GM18951 (cell line): Measurements from ENCODE around the gene HEY2.

Experiments used
- POLR2A ChIP-seq: IDR thresholded peaks from 4 replicates; pipeline ENCODE4 v1.6.1; 2011; ENCODE audit warnings: mild to moderate bottlenecking; ENCODE audit not compliant: insufficient read length, insufficient read depth; ENCODE audit errors: extremely low read depth
- in situ Hi-C: fragments of 300-500 bp; cut with MboI; formaldehyde crosslinking; loops from one replicate; pipeline ENCODE4 v1.12.0; 2022; ENCODE audit warnings: low sequenced_read_pairs, mixed read lengths, inconsistent platforms; ENCODE audit not compliant: unreplicated experiment

The HEY2 gene

DNA sequence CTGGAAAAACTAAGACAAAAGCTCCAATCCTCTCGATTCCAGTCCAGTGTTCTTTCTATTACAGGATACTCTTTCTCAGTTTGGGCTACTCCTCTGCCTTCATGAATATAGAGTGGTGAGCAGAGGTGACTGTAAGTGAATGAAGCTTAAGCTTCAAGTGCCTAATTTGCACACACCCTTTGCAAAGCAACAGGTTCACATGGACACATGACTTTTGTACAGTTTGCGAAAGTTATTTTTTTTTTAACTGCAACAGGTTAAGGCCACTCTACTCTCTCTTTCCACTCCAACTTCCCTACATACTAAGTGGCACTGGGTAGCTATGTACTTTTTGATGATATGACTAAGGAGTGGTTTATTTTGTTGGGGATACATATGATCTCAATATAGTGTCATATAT lies 19.4 kb upstream of the HEY2 start:
- TF ChIP-seq POLR2A = no peak
- in situ Hi-C loops = no loop called here

DNA sequence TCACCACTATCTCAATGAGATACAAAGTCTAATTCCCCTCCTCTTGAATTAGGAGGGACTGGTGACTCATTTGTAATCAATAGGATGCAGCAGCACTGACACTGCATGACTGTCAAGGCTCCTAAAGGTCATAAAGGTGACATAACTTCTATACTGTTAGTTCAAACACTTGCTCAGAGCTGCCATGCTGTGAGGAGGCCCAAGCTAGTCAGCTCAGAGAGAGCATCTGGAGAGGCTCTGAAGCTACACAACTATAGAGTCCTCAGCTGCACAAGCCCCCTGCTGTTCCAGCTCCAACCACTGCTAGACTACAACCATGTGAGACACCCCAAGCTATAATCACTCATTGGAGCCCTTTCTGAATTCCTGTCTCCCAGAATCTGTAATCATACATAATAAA lies 17.0 kb upstream of the HEY2 start:
- no peak for TF ChIP-seq POLR2A
- in situ Hi-C loops = no loop called here

DNA sequence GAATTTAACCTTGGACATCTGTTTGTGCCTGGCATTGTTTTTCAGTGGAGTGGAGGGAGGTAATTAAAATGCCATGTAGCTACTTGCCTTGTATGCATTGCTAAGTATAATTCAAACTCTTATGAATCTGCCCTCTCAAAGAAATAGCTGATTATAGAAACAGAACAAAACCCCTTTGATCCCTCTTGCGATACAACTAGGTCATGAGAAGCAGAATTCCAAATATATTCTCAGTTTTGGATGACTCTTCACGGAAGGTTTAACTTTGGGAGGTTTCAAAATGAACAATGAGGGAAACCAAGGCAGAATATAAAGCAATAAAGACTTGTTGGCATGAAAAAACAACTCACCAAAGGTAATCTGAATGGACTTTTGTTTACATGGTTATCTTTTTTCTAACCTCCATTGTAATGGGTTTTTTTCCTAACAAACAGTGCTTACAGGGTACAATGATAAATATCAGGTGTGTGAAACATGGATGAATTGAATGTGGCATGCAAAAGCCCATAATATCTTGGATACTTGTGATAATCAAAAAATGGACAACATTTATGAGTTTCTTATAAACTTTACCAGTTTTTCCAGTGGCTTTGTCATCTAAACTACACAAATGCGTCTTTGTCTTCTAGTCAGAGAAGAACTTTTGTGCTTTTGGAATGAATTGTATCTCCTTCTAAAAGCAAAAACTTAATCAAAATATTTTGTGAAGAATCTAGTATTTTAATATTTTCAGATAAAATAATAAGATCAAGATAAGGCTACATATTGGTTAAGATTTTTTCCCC lies 15.7 kb upstream of the HEY2 start:
- TF ChIP-seq POLR2A = no peak
- in situ Hi-C loops = no loop called here

DNA sequence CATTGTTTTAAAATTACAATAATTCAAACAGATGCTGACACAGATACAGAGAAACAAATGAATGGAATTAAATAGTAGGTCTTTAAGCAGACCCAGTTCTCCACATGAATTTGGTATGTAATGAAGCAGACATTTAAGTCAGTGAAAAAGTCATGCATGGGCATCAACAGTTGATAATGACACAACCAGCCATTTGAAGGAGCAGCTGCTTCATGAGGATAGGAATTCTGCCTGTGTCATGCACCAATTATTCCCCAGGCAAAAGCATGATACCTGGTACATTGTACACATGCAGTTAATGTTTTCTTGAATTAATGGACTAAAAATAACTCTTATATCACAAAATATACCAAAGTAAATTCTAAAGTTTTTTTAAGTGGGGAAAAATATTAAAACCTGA lies 11.2 kb upstream of the HEY2 start:
- no peak for TF ChIP-seq POLR2A
- in situ Hi-C loops = no loop called here

DNA sequence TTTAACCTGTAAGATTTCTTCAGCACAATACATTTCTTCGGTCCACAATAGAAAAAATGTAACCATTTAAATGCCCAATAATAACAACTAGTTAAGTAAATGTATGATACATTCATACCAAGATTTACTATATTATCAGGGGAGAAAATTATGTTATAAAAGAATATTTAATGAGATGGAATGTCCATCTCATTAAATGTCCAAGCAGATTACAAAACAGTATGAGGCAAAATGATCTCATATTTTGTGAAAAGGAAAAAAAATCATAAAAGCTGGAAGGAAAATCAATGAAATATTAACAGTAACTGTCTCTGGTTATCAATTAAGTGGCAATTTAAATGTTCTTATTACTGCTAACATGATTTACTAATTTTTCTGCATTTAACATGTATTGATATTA lies 10.1 kb upstream of the HEY2 start:
- in situ Hi-C loops = no loop called here
- TF ChIP-seq POLR2A = no peak

DNA sequence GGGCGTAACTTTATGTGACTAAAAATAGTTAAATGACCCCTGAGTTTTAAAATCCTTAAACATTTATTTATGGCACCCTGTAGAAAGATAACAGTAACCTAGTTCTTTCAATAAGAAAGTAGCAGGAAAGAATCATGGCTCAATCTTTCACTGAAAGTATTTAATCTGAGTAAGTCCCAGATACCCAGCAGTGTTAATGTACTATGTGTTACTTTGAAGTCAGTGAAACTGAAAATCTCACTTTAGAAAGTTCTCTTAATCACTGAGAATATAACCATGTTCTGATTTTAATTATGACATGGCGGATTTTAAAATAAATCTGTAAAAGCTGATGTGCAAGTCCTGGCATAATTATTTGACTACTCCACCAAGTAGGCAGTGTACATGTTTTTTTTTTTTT lies 8.1 kb upstream of the HEY2 start:
- in situ Hi-C loops = no loop called here
- no peak for TF ChIP-seq POLR2A

DNA sequence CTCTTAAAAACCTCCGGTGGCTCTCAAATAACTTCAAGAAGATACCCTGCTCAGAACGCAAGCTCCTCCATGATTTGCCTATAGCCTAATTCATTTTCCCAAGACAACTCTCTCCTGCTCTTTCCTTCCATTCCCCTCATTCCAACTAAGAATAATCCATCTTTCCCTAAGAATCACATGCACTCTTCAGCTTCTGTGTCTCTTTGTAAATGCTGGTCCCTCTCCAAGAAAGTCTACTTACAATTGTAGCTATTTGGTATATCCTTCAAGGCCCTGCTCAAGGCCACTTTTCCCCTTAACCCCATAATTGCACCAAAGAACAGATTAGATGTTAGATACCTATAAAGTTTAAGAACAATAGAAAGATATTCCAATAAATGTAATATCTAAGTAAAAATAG lies 7.4 kb upstream of the HEY2 start:
- in situ Hi-C loops = no loop called here
- TF ChIP-seq POLR2A = no peak

DNA sequence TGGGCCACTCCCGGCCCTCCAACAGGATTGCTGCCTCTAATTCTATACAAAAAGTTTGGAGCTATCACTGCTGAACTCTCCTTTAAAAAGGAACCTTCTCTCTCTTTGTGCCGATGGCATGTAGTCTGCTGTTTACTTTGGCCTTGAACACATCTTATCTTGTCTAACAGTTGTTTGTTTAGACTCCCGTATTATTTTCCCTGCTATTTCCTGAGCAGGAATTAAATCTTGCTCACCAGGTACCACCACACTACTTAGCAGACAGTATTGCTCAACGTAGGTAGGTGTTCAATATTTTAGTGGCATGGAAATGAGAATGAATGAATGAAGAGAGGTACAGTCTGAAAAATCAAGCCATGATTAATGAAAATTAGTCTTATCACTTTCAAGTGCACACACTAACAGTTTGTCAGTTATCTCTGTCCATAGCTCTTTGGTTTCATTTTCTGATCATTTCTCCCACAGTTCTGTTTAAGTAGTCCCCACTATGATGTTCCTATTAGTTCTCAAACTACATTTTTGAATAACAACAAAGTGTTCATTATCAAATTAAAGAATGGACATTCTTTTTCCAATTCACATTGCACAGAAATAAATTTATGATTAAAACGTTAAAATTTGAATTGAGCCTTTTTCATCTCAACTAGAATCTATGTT lies 6.8 kb upstream of the HEY2 start:
- TF ChIP-seq POLR2A = no peak
- in situ Hi-C loops = no loop called here

DNA sequence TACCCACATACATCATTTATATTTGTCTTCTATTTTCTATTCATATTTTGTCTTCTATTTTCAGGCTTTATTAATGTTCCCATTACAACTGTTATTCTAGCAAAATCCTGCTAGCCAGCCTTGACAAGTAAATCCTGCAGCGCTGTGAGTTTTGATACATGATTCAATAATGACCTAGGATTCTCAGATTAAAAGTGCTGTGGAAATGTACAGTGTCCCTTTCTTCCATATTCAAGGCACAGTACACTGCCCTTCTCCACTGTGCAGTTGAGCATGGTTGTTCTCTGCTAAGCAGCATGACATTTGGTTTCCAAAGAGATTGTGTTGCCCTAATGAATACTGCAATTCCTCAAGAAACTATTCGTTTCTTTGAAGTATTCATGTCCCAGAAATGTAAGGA lies 5.8 kb upstream of the HEY2 start:
- in situ Hi-C loops = no loop called here
- TF ChIP-seq POLR2A = no peak

DNA sequence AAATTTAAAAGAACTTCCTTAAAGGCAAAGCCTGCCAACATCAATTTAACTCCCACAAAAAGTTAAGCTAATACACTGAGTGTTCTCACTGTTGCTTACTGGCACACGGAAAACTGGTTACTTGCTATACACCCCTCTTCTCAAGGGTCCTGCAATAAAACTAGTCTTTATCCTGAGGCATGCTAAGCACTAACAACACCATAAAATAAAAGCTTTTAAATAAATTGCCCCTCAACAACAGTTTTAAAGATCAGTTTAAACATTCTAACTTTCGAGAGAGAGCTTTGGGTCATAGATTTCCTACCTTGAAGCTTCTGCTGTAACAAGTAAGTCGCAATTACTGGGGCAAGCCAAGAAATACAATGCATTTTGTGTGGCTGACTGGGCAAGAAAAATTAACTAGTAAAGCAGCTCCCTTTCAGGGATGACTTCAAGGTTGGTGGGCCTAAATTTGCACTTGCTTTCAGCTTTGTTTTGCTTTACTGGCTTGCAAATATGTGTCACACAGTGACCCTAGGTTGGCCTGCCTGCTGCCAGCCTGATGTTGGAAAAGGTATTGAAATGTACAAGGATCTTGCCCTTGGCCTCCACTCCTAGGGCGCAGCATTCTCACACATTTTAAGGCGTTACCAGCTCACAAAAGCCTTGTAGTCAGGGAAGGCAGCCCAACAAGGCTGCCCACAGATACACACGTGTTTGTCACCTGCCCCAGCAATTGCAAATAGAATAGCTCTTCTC lies 4.0 kb upstream of the HEY2 start:
- no peak for TF ChIP-seq POLR2A
- in situ Hi-C loops = no loop called here

DNA sequence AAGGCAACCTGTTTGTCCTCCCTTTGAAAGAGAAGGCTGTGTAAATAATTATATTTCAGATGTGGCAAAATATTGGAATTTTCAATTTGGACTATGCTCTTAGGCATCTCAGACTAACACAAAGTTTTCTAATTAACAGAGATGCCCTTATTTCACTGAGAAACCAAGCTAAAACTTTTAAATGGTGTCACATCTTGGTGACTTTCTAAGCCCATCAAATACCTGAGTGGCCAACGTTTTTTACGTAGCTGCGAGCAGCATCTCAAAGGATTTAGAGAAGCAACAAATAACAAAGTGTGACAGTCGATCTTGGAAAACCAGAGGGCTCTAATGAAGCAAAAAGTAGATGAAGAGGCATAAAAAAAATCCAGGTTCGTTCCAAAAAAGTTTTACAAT lies 3.4 kb upstream of the HEY2 start:
- TF ChIP-seq POLR2A = no peak
- in situ Hi-C loops = no loop called here

DNA sequence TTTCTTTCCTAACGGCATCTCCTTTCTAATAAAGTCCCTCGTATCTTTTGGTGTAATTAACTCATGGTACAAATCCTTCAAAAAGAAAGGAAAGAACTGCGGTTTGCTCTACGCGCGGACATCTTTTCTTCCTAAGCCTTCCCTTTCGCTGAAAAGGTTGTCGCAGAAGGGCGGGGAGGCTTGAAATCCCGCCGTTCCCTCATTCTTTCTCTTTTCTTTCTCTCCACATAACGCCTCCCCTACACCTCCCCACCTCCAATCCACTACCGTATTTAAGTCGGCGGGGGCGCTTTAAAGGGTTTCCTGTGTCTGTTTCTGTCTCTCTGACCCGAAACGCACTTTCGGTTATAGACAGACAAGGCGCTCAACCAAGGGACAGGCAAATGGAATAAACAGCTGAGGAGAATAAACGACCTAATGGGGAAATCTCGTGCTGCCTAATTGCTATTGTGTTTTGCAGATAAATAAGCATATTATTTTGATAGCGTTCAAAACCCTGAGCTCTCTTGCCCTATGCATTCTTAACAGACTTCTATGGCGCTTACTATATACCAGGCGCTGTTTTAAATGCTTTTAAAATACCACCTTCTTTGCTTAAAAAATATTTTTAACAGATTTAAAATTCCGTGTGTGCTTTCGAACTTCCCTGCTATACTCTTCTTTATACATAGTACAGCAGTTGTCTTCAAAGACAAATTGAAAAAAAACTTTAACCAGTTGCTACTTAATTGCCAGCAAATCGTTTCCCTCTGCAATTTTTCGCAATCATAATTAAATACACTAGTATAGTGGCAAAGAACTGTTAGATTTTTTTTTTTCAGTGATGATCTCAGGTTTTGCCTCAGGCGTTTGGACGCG lies 2.5 kb upstream of the HEY2 start:
- in situ Hi-C loops = no loop called here
- TF ChIP-seq POLR2A = no peak

DNA sequence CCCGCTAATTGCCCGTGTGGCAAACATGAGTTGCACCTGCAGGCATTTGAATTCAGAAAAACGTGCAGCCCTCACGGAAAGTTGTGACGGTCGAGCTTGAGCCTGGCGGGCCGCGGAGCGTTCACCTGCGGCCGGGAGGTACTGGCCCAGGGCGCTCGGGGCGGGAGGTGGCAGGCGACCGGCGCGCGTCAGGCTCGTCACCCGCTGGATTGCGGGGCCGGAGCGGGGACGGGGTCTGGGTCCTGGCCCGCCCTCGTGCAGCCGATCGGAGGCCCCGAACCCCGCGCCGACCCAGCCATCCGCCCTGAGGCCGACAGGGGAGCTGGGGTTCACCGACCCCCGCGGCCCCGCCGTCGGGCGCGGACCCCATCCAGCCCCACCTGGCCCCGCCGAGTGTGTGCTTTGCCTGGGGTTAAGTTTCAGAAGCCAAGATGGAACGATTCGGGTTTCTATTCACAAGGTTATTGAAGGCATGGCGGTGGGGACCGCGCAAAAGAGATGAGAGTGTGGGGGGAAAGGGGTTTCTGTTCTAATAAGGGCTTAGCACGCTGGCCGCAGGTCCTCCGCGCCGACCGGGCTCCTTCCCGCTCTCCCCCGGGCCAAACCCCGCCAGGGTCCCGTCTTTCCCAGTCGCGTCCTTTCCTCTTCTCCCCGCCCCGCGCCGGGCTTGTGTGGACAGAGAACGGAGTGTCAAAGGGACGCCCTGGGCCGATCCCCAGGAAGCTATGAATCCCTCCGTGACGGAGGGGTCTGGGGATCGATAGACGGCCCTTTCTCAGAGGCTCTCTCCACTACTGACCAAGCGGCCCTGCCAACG lies 1.6 kb upstream of the HEY2 start:
- in situ Hi-C loops = no loop called here

More for the DNA sequence above, 1.6 kb upstream of the HEY2 start:
- no peak for TF ChIP-seq POLR2A
